ENCODE results near the gene ANKRD53.
A peak's percentile ranks its signal among the peaks of the same experiment; 100 is the strongest.

Gene ANKRD53

DNA sequence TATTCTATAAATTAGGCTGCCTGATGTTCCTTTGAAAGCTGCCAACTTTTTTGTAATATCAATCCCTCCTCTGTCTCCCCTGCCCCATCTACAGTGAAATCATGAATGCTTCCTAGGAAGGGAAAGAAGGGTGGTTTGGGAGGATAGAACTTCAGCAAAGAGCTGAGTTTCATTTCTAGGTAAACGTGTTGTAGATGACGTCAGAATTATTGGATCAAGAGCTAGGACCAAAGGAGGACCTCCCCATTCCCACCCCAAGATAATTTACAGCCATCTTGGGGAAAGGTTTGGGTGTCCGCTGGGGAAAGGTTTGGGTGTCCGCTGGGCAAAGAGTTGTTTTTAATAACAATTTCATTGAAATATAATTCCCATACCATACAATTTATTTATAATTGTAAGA is 11.2 kb upstream of the ANKRD53 start:
- TF ChIP-seq, protein P1, sequence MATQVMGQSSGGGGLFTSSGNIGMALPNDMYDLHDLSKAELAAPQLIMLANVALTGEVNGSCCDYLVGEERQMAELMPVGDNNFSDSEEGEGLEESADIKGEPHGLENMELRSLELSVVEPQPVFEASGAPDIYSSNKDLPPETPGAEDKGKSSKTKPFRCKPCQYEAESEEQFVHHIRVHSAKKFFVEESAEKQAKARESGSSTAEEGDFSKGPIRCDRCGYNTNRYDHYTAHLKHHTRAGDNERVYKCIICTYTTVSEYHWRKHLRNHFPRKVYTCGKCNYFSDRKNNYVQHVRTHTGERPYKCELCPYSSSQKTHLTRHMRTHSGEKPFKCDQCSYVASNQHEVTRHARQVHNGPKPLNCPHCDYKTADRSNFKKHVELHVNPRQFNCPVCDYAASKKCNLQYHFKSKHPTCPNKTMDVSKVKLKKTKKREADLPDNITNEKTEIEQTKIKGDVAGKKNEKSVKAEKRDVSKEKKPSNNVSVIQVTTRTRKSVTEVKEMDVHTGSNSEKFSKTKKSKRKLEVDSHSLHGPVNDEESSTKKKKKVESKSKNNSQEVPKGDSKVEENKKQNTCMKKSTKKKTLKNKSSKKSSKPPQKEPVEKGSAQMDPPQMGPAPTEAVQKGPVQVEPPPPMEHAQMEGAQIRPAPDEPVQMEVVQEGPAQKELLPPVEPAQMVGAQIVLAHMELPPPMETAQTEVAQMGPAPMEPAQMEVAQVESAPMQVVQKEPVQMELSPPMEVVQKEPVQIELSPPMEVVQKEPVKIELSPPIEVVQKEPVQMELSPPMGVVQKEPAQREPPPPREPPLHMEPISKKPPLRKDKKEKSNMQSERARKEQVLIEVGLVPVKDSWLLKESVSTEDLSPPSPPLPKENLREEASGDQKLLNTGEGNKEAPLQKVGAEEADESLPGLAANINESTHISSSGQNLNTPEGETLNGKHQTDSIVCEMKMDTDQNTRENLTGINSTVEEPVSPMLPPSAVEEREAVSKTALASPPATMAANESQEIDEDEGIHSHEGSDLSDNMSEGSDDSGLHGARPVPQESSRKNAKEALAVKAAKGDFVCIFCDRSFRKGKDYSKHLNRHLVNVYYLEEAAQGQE (IDR thresholded peaks at IDR 0.05; ENCODE audit: low read depth): no peak
- TF ChIP-seq TAF1 (IDR thresholded peaks at IDR 0.05; ENCODE audit: low read depth) (no peak), CREB1 (IDR thresholded peaks at IDR 0.05; ENCODE audit: low read depth) (no peak)

DNA sequence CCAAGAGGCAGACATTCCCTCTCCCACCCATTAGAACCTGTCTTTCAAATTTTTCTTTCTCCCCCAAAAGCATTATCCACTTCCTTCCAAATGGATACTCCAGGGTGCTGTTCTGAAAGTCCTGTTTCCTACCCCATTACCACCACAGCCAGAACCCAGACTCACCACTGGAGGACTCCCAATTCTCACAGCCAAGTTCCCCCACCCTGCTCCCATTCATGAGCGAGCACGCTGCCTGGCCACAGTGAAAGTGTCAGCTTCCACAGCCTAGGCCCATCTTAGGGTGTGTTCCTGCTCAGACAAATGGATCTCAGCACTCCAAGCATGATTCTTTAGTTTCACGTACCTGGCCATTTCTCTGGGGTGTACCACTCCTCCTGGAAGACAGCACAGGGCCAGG is 3.8 kb upstream of the ANKRD53 start:
- TF ChIP-seq NFIC (IDR thresholded peaks at IDR 0.05) (no peak), TCF12 (IDR thresholded peaks at IDR 0.05; ENCODE audit: low read depth) (no peak)

DNA sequence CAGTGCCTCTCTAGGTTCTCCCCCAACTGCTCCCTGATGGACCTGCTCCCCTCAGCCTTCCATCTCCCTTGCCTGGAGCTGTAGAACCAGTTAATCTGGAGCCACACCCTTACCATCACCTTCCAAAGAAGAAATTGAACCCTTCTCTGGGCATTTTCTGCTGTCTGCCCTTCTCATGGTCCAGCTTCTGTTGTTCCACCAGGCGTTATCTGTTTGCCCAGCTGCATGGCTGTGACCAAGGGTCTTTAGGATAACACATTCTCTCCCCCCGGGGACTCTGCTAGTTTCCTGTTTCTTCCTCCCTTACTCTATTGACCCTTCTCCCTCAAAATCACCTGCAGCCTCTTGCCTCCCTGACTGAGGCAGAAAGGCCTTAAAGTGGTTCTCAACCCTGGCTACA is 3.2 kb upstream of the ANKRD53 start:
- TF ChIP-seq, protein P1 (IDR thresholded peaks at IDR 0.05; ENCODE audit: low read depth): no peak
- TF ChIP-seq RAD21 (IDR thresholded peaks at IDR 0.05; ENCODE audit: low read depth) (no peak), NFIC (IDR thresholded peaks at IDR 0.05) (no peak), CREB1 (IDR thresholded peaks at IDR 0.05; ENCODE audit: low read depth) (no peak), YY1 (IDR thresholded peaks at IDR 0.05; ENCODE audit: low read depth) (no peak), CEBPB (IDR thresholded peaks at IDR 0.05) (no peak), ZBTB7A (IDR thresholded peaks at IDR 0.05; ENCODE audit: low read depth) (no peak), TAF1 (IDR thresholded peaks at IDR 0.05; ENCODE audit: low read depth) (no peak), TEAD4 (IDR thresholded peaks at IDR 0.05) (no peak)
- TF ChIP-seq, protein P2, sequence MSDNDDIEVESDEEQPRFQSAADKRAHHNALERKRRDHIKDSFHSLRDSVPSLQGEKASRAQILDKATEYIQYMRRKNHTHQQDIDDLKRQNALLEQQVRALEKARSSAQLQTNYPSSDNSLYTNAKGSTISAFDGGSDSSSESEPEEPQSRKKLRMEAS (IDR thresholded peaks at IDR 0.05): no peak
- TF ChIP-seq, protein P3, sequence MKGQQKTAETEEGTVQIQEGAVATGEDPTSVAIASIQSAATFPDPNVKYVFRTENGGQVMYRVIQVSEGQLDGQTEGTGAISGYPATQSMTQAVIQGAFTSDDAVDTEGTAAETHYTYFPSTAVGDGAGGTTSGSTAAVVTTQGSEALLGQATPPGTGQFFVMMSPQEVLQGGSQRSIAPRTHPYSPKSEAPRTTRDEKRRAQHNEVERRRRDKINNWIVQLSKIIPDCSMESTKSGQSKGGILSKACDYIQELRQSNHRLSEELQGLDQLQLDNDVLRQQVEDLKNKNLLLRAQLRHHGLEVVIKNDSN (IDR thresholded peaks at IDR 0.05): no peak

DNA sequence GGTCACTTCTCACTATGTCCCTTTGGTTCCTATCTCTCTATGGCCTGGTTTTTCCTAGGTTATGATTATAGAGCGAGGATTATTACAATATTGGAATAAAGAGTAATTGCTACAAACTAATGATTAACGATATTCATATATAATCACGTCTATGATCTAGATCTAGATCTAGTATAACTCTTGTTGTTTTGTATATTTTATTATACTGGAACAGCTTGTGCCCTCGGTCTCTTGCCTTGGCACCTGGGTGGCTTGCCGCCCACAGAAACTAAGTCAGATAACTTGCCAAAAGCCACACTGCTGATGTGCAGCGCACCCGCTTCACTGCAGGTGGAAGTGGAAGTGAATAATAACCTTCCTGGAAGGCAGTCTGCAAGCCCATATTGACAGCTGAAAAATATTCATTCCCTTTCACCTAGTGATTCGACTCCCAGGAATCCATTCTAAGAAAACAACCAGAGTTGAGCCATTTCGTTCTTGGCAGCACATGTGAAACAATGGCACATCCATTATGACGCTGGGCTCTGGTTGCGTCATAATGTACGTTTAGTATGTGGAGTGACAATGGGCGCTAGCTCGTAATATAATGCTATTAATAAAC is 725 bp upstream of the ANKRD53 start:
- TF ChIP-seq, protein P2 (IDR thresholded peaks at IDR 0.05): no peak
- peak; percentile 43 for TF ChIP-seq CEBPB (IDR thresholded peaks at IDR 0.05)

DNA sequence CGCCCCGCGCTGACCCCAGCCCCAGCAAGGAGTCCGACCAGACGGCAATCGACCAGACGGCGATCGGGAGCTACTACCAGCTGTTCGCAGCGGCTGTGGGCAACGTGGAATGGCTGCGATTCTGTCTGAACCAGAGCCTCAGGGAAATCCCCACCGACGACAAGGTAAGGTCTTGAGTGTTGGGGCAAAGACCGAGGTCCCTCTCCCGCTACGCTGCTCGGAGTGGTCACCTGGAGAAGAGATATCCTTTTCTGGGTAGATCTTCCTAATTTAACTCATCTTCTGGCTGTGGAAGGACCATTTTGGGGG is 704 bp downstream of the ANKRD53 start:
- TF ChIP-seq TEAD4 (IDR thresholded peaks at IDR 0.05): no peak
- TF ChIP-seq CEBPB (IDR thresholded peaks at IDR 0.05): no peak
- TF ChIP-seq ZBTB7A (IDR thresholded peaks at IDR 0.05; ENCODE audit: low read depth): no peak
- no peak for TF ChIP-seq EP300 (IDR thresholded peaks at IDR 0.05; ENCODE audit: borderline replicate concordance)
- no peak for TF ChIP-seq TCF12 (IDR thresholded peaks at IDR 0.05; ENCODE audit: low read depth)
- TF ChIP-seq FOXM1 (IDR thresholded peaks at IDR 0.05; ENCODE audit: borderline replicate concordance, low read depth): no peak
- TF ChIP-seq, protein P3 (IDR thresholded peaks at IDR 0.05): no peak
- no peak for TF ChIP-seq NFIC (IDR thresholded peaks at IDR 0.05)
- no peak for TF ChIP-seq CREB1 (IDR thresholded peaks at IDR 0.05; ENCODE audit: low read depth)
- no peak for TF ChIP-seq EGR1 (IDR thresholded peaks at IDR 0.05)
- TF ChIP-seq, protein P1 (IDR thresholded peaks at IDR 0.05; ENCODE audit: low read depth): no peak
- no peak for TF ChIP-seq RAD21 (IDR thresholded peaks at IDR 0.05; ENCODE audit: low read depth)
- no peak for TF ChIP-seq YY1 (IDR thresholded peaks at IDR 0.05; ENCODE audit: low read depth)
- TF ChIP-seq, protein P2 (IDR thresholded peaks at IDR 0.05): no peak
- no peak for TF ChIP-seq TAF1 (IDR thresholded peaks at IDR 0.05; ENCODE audit: low read depth)

Measured in Ishikawa (cell line).